Urinary bladder (tissue), 4 donors: ENCODE data around the gene TYRP1. TPM values are rescaled to one million over a fixed set of nuclear protein-coding genes. Genes with fewer than 3 reads are reported as not detected.

Experiments
- DNase-seq: peaks from one replicate; pipeline ENCODE4 v3.0.0-alpha.2; 2015; ENCODE audit errors: extremely low spot score
- H3K27ac ChIP-seq: one replicate; pipeline ENCODE4 v1.5.1; 2013; ENCODE audit warnings: low read depth, mild to moderate bottlenecking, moderate library complexity
- H3K36me3 ChIP-seq: one replicate; pipeline ENCODE4 v1.6.1; 2013; ENCODE audit warnings: mild to moderate bottlenecking, moderate library complexity; ENCODE audit not compliant: insufficient read depth
- H3K4me1 ChIP-seq: one replicate; pipeline ENCODE4 v1.6.1; 2013; ENCODE audit warnings: mild to moderate bottlenecking, moderate library complexity; ENCODE audit not compliant: insufficient read depth
- H3K4me3 ChIP-seq: one replicate; pipeline ENCODE4 v1.5.1; 2013; ENCODE audit warnings: low read depth, low read length
- WGBS: extraction: QIAGEN DNeasy Blood & Tissue Kit; methylation state at CpG from one replicate; pipeline ENCODE4 v1.1.7; 2013; 5-methylcytosine and 5-hydroxymethylcytosine counted together
- polyA plus RNA-seq: library from polyadenylated mRNA; stranded (reverse); fragments of 200-250 nt; gene quantifications from one replicate; pipeline ENCODE4 v1.2.3, GENCODE V29; 2013
- total RNA-seq: library from RNA; depleted of rRNA; stranded (reverse); fragments of >200 nt; gene quantifications from one replicate; pipeline ENCODE4 v1.2.3, GENCODE V29; 2014
- donor health status: healthy with polysubstance abuse.
- donor health status: healthy.

The TYRP1 gene, protein sequence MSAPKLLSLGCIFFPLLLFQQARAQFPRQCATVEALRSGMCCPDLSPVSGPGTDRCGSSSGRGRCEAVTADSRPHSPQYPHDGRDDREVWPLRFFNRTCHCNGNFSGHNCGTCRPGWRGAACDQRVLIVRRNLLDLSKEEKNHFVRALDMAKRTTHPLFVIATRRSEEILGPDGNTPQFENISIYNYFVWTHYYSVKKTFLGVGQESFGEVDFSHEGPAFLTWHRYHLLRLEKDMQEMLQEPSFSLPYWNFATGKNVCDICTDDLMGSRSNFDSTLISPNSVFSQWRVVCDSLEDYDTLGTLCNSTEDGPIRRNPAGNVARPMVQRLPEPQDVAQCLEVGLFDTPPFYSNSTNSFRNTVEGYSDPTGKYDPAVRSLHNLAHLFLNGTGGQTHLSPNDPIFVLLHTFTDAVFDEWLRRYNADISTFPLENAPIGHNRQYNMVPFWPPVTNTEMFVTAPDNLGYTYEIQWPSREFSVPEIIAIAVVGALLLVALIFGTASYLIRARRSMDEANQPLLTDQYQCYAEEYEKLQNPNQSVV
- total RNA-seq = 0.48 TPM
- polyA plus RNA-seq = 0.80 TPM

DNA sequence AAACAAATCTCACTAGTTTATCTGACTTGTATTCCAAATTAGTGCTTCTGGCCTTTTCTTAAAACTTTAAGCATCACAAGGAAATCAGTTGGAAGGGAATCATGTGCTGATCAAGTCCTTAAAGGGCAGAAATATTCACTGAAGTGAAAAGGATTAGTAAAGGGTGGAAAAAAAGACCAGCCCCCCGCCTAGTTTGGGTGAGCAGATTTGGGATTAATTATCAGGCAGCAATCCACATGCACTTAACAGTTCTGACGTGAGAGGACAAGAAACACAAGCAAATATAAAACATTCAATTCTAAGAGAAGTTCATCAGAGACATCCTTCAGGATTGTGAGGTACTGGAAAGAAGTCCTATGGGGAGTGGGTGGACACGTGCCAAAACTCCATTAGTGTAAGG lies at the start of gene TYRP1:
TSS of gene TYRP1 (plus strand) at position 245 of the 400 bp plus-strand sequence. CDS start 612 bp downstream, outside the sequence.
- 87% methylated on average over 3 of the region's 3 CpGs for WGBS
- no peaks in the 10 kb centered on the region for H3K36me3 ChIP-seq
- no peak within 1 kb of the TSS for H3K4me3 ChIP-seq
- DNase-seq = no peak
- H3K4me1 ChIP-seq = no peaks in the 10 kb centered on the region
- H3K27ac ChIP-seq = no peak within 1 kb of the TSS

- Histone ChIP-seq H3K27ac (no peak overlapping the region), H3K36me3 (no peaks in the 10 kb centered on the region), H3K4me1 (no peaks in the 10 kb centered on the region), H3K4me3 (no peak overlapping the region)
- DNase-seq = no peak
These were observed 49.5 kb upstream of the TYRP1 start for GRCh38 chr9:12643686-12644085.

DNA sequence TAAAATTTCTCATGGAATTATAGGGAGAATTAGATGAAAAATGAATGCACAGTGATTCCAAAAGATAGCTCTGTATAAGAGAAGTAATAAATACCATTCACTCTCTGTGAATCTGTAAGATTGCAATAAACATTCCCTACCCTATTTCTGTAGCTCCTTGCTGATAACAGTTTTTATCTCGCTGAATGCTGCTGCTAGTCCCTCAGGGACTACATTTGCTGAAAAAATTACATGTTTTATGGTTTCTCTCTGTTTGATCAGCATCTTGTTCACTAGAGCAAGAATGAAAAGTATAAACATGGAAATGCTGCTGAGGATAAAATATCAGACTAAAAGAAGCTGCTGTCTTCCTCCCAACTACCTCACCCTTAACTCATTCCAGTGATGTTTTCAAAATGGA lies 44.3 kb upstream of the TYRP1 start:
- WGBS = 27% methylated on average over 1 of the region's 1 CpG
- H3K4me3 ChIP-seq = no peak overlapping the region

GRCh38 chr9:12651125-12651524 lies 42.1 kb upstream of the TYRP1 start:
- Histone ChIP-seq H3K4me3 (no peak overlapping the region), H3K27ac (no peak overlapping the region), H3K36me3 (no peaks in the 10 kb centered on the region), H3K4me1 (no peaks in the 10 kb centered on the region)
- DNase-seq = no peak

More for the DNA sequence above, 44.3 kb upstream of the TYRP1 start:
- Histone ChIP-seq H3K4me1 (no peaks in the 10 kb centered on the region), H3K27ac (no peak overlapping the region), H3K36me3 (no peaks in the 10 kb centered on the region)
- DNase-seq = no peak

DNA sequence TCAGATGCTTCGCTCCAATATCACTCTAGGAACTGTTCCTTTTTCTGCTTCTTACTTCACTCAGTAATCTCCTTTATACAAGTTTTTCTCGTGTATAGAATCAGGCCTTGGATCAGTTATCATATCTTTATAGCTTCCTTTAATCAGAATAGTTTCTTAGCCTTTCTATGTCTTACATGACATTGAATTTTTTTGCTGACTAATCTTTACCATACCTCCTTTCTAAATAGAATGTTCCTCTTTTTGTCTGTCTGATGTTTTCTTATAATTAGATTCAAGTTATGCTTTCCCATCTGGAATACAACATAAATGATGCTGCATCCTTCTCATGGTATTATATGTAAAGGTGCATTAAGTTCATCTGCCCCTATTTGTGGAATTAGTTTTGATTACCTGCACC lies 40.2 kb upstream of the TYRP1 start:
- WGBS = 37% methylated on average over 2 of the region's 2 CpGs
- no peak for DNase-seq
- H3K4me3 ChIP-seq = no peak overlapping the region
- no peaks in the 10 kb centered on the region for H3K36me3 ChIP-seq
- H3K27ac ChIP-seq = no peak overlapping the region
- H3K4me1 ChIP-seq = no peaks in the 10 kb centered on the region

DNA sequence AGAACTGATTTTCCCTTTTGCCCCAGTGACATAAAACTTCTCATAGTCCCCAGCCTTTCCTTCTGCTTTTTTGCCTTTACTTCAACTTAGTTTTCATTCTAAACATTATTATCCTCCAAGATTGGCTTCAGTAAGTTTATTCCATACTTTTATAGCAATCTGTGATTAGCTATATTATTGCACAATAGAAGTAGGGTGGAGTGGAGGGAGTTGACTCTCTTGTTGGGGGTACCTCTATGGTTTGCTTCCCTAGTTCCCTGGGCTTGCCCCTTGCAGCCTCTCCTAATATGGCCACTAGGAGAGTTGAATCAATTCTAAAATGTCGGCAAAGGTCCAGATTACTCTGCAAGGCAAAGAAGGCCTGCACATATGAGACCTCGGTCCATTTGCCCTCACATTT lies 36.4 kb upstream of the TYRP1 start:
- no peak overlapping the region for H3K4me3 ChIP-seq
- no peaks in the 10 kb centered on the region for H3K4me1 ChIP-seq
- DNase-seq = no peak
- 98% methylated on average over 2 of the region's 2 CpGs for WGBS
- H3K36me3 ChIP-seq = no peaks in the 10 kb centered on the region
- H3K27ac ChIP-seq = no peak overlapping the region

DNA sequence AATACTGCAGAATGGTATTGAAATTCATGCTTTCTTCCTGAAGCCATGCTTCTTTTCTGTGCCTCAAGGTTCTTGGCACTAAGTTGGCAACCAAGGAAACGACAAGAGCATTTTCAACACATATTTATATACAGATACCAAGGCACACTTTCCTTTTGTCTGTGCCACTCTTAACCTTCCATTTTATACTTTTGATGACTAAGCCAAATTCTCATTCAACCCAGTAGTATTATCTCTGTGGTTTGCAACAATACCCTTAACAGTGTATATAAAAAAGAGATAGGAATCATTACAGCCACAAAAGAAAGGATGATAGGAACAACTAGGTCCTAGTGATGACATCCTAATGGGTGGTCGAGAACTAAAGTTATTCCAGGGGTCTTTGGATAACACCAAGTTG lies 36.0 kb upstream of the TYRP1 start:
- 90% methylated on average over 2 of the region's 2 CpGs for WGBS
- Histone ChIP-seq H3K36me3 (no peaks in the 10 kb centered on the region), H3K4me1 (no peaks in the 10 kb centered on the region), H3K4me3 (no peak overlapping the region), H3K27ac (no peak overlapping the region)
- no peak for DNase-seq

DNA sequence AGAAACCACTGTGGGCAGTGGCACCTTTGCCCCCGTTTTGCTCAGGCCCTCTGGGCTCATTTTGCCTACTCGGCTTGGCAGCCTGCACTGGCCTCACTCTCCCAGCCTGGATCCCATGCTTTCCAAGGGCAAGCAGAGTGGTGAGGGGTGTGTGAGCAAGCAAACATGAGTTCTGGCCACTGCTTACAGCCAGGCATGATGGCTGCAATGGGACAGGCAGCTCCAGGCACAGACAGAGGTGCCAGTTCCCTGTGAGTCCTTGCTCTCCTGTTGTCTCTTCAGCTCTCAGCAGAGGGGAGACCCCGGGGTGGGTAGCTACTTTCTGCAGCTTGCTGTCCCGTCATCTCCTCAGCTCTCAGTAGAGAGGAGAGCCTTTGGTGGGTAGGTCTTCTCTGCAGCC lies 35.2 kb upstream of the TYRP1 start:
- 90% methylated on average over 4 of the region's 4 CpGs for WGBS
- Histone ChIP-seq H3K36me3 (no peaks in the 10 kb centered on the region), H3K27ac (no peak overlapping the region), H3K4me1 (no peaks in the 10 kb centered on the region), H3K4me3 (no peak overlapping the region)
- DNase-seq = no peak

- Histone ChIP-seq H3K4me3 (no peak overlapping the region), H3K36me3 (no peaks in the 10 kb centered on the region), H3K27ac (no peak overlapping the region), H3K4me1 (no peaks in the 10 kb centered on the region)
- WGBS = 92% methylated on average over 10 of the region's 10 CpGs
- no peak for DNase-seq
These were observed 34.5 kb upstream of the TYRP1 start for GRCh38 chr9:12658531-12659209.

- no peaks in the 10 kb centered on the region for H3K36me3 ChIP-seq
These were observed 34.0 kb upstream of the TYRP1 start for GRCh38 chr9:12659220-12659619.

DNA sequence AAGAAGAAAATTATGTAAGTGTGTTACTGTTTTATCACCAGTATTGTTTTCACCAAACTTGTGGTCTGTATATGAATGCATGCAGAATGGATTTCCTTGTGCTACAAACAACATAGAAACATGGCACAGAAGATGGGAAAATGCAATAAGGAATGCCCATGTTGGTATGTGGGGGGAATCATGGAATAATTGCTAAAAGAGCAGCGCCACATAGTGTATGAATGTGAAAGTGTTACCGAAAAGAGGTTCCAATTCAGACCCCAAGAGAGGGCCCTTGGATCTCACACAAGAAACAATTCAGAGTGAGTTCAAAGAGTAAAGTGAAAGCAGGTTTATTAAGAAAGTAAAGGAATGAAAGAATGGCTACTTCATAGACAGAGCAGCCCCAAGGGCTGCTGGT lies 26.4 kb upstream of the TYRP1 start:
- DNase-seq = no peak
- WGBS = 67% methylated on average over 2 of the region's 2 CpGs
- Histone ChIP-seq H3K4me3 (no peak overlapping the region), H3K36me3 (no peaks in the 10 kb centered on the region), H3K27ac (no peak overlapping the region), H3K4me1 (no peaks in the 10 kb centered on the region)

More at GRCh38 chr9:12659220-12659619, 34.0 kb upstream of the TYRP1 start:
- Histone ChIP-seq H3K27ac (no peak overlapping the region), H3K4me1 (no peaks in the 10 kb centered on the region), H3K4me3 (no peak overlapping the region)
- no peak for DNase-seq
- WGBS = 95% methylated on average over 4 of the region's 4 CpGs

DNA sequence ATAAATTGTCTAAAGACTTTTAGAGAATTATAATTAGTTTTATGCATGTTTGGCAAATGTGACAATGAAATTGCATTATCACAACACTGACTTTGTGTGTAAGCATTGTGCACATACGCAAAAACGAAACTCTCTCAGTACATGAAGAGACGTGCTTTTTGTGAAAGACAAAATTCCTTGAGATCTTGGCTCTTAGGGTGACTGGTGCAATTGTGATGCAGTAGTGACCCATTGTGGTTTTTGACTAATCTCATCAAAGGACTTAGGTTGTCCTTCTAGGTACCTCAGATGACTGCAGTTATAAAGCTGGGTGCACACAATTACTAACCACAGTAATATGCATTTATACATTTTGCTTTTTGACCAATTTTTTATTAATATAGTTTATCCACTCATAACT lies 25.3 kb upstream of the TYRP1 start:
- Histone ChIP-seq H3K4me3 (no peak overlapping the region), H3K27ac (no peak overlapping the region), H3K4me1 (no peaks in the 10 kb centered on the region), H3K36me3 (no peaks in the 10 kb centered on the region)
- DNase-seq = no peak
- 94% methylated on average over 3 of the region's 3 CpGs for WGBS

GRCh38 chr9:12670006-12670405 lies 23.2 kb upstream of the TYRP1 start:
- H3K36me3 ChIP-seq = no peaks in the 10 kb centered on the region
- DNase-seq = no peak
- H3K27ac ChIP-seq = no peak overlapping the region
- 84% methylated on average over 2 of the region's 2 CpGs for WGBS
- no peaks in the 10 kb centered on the region for H3K4me1 ChIP-seq
- H3K4me3 ChIP-seq = no peak overlapping the region

GRCh38 chr9:12674961-12675360 lies 18.2 kb upstream of the TYRP1 start:
- no peak overlapping the region for H3K27ac ChIP-seq
- WGBS = 81% methylated on average over 5 of the region's 5 CpGs
- H3K4me1 ChIP-seq = no peaks in the 10 kb centered on the region

More at GRCh38 chr9:12674961-12675360, 18.2 kb upstream of the TYRP1 start:
- DNase-seq = no peak
- H3K36me3 ChIP-seq = no peaks in the 10 kb centered on the region
- no peak overlapping the region for H3K4me3 ChIP-seq
